HG02759 (cell line): ENCODE results near the gene ERC2.

Experiments used
- ATAC-seq: cut with Tn5 transposase; IDR thresholded peaks from one replicate; pipeline ENCODE4 v1.9.1; 2021; ENCODE audit warnings: mild to moderate bottlenecking, moderate library complexity; ENCODE audit not compliant: unreplicated experiment

Gene ERC2

DNA sequence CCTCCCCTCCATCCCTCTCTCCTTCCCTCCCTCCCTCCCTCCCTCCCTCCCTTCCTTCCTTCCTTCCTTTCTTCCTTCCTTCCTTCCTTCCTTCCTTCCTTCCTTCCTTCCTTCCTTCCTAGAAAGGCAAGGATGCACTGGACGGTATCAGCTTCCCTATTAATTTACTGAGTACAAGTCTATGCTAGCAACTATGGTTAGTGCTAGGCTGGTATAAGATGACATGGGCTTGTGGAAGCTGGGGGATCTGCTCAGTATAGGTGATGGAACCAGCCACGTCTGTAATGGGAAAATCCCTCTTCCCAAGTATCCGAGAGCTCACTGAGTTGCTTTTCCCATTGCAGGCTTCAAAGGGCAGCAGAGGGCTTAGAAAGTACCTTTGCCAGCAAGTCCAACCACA, 884.8 kb downstream of the ERC2 start:
- no peak for ATAC-seq

DNA sequence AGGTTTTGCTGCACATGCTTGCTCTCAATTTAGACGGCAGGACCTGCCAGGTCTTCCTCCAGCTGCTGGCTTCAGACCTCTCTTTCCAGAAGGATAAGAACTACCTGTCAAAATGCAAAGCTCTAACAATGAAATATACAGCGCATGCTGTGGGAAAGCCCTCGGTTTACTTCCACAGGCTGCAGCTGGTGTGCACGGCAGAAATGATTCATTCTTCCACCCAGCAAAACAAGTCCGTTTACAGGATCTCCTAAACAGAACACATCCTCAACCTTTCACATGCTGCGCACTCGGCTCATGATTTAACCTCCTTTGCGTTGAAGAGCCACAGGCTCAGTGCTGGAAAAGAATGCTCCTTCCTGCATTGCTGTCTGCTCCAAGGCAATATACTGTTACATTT, 888.8 kb downstream of the ERC2 start:
- no peak for ATAC-seq

DNA sequence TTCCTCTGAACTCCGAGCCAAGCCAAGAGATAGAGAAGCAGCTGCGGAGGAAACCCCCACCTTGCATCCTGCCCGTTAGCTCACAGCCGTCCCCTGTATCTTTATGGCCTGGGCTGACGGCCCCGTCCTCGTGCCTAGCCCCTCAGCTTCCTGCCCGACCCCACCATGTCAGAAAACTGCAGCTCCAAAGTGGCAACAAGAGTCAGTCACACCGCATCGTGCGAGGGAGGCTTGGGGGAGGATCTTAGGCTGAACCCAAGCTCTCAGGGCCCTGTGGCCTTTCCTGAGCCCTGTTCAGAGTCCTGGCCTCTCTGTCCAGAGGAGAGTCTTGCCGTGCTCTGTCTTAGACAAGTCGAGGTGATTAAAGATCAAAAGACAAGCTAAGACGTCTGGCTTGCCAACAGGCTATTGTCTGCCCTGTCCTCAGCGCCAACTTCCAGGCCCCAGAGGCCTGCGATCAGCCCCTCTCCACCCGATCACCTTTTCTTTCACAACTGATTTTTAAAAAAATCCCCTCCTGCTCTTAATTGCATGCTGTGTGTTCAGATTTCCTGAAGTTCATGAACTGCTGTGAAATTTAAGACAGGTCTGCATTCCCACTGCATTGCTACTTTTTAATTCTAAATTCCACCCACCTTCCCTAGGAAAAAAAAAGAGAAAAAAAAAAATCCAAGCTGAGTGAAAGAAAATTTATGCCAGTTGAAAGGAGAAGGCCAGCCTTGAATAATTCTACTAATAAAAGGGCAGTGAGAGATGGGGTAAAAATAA, 891.5 kb downstream of the ERC2 start:
- no peak for ATAC-seq

DNA sequence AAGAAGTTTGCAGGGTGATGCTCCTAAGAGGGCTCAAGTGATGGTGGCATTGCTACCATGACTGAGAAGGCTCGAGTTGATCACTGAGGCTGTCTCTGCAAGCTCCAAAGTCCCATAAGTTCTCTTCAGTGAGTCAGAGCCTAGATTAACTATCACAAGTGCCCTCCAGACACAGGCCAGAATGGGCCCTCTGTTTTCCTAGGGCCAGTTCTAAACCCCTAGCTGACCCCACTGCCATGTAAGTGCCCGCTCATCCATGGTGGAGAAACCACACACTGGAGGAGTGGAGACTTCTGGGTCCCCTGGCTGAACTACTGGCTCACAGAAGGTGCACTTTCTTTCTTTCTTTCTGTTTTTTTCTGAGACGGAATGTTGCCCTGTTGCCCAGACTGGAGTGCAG, 893.6 kb downstream of the ERC2 start:
- ATAC-seq: no peak

DNA sequence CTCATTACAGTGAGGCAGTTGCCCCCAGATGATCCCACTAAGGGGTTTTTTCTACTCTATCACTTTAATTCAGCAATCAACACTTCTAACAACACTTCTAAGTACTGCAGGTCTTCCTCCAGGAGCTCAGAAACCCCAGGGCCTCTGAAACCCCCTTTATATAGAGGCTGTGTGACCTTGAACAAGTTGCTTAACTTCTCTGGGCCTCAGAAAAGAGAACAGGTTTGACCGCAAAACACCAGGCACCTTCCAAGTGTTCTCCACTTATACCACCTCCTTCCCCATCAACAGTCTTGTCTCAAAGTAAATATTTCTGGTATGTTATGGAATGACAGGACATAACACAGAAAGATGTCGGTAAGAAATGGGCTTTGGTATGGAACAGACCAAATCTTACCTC, 895.5 kb downstream of the ERC2 start:
- no peak for ATAC-seq

DNA sequence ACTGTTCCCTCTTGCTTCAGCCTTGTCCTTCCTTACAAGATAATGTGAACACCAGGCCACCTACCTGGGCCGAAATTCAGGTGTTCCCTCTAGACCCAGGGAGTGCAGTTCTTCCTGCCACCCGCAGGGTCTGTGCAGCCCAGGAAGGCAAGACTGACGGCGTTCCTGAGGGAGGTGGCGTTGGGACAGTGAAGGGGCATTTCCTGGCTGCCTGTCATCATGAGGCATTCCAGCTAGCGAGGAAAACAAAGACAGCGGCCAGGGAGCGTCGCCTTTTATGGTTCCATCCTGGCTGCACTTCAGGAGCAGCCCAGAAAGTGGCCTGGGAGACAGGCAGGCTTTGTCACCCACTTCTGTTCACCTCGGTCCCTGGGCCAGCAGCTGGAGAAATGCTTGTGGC, 896.4 kb downstream of the ERC2 start:
- ATAC-seq: no peak

DNA sequence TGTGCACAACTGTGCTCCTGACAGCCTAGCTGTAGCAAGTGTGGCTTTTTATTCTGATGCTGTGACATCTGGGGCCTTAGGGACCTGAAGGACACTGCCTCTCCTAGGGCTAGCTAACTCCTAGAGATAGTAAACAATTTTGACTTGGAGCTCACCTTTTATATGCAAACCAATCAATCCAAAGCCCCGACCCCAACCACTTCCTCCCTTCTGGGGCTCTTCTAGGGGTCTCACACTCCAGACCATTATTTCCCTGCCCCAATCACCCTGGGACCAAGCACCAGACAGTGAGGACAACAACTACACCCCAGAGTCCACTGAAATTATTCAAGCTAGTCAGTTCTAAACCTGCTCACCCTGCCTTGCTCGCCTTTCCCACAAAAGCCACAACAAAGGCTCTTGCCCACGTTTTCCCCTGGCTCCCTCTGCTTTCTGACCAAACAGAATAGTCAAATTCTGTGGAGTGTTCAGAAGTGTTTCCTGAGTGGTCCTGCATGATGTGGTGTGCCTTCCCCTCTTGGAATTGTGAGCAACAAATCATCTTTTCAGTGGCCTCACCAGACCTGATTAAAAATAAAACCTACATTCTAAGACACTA, 897.0 kb downstream of the ERC2 start:
- no peak for ATAC-seq

DNA sequence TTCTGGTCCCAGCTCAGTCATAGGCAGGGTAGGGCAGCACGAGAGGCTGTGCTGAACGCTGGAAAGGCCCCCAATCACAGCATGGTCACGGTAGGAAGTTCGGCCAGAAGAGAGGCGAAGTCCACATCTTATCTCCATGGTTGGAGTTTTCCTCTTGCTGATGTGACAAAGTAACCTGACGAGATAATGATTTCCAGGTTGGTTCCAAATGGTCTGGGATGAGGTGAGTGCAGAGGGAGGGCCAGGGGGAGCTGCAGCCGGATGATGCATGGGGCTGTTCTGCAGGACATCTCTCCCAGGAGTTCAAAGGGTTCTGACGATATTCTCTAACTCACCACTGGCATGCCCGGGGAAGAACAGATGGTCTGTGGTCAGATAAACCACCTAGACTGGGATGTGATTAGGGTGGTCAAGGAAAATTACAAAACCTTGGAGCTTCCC, 898.0 kb downstream of the ERC2 start:
- ATAC-seq: no peak

DNA sequence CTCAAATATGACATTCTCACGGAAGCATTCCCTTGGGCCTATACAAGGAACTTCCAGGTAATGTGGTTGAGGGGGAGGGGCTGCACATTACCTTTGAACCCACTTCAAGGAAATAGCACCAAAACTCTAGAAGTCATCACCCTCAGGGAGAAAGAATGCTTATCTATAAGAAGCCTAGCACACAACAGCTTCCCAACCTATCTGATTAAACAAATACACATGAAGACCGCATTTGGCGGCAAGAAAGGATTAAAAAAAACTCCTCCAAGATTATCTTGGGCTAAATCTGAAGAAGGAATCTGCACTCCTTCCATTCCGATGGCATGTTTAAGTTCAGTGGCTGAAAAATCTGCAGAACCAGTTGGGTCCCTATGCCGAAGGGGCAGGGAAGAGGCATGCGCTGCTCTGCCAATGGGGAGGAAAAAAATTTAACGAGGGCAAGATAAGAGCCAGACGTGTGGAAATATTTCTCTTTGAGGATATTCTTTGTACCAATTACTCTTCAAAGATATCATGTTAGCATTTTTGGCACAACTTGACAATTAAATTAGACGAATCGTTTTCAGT, 899.2 kb downstream of the ERC2 start:
- no peak for ATAC-seq

DNA sequence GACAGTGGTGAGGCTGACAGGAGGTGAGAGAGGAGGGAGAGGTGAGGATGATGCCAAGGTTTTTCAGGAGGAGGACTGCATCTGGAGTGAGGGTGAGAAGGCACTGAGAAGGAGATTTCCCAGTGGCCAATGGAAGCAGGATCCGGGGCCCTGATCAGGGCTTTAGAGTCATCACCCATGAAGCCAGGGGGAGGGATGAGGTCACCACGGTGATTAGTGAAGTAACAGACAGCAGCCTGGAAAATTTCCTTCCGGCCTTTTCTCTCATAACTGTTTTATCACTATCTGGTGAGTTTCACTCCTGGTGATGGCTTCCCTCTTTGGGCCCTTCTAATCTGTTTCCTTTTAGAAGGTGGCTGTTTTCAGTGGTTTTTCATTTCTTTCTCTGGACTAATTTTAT, 900.7 kb downstream of the ERC2 start:
- ATAC-seq: no peak

DNA sequence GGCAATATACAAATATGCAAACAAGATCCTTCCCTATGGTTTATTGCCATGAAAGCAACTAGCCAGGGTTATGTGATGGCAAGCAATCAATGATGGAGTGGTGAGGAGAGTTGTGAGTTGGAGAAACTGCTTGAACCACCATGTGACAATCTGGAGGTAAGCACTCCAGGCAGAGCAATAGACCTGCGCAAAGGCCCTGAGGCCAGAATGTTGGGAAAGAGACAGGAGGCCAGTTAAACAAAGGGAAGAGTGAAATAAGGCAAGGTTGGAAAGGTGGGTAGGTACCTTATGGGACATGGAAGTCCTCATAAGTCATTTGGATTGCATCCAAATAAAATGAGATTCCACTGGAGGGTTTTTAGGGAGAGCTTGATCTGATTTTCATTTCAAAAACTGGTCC, 901.1 kb downstream of the ERC2 start:
- ATAC-seq: no peak

DNA sequence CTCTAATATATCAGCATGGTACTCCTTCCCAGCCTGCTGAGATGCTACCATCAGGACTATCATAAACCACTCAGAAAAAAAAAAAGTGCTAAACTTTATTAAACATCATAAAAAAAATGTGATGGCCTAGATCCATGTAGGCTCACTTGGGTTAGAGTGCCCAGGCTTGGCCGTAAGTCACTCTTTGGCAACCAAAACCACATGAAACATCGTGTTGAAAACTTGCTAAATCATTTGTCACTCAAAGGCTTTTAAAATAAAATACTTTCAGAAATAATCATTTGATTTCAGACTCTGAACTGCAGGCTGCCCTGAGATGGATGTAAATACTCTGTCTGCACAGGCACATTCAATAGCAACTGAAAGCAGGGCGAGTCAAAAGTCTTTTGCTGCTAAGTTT, 902.7 kb downstream of the ERC2 start:
- ATAC-seq: no peak

DNA sequence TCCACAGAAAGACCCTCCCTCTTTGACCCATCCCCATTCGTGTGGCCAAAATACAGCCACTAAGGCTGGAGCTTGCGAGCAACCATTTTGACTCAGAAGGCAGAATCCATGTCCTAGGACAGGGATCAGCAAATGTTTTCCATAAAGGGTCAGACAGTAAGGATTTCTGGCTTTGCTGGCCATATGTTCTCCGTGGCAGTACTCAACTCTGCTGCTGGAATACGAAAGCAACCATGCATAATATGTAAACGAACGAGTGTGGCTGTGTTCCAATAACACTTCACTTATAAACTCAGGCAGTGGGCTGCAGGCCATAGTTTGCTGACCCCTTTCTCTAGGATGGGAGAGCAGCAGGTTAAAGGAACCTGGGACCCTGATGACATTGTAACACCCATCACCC, 903.5 kb downstream of the ERC2 start:
- ATAC-seq: no peak

DNA sequence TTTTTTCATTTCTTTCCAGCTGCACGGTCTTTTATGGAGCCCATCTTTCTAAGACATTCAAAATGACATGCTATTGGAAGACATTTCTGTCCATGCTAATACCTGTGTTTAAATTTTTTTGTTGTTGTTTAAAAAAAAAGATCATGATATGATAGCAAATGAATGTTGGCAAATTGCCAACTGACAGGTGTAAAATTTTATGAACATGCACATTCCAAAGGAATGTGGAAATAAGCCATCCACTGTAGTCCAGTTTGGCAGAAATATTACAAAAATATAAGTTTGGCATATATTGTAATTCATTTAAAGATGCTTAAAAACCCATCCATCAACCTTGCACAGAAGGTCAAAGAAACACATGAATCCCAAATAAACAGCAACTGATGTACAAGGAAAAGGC, 905.6 kb downstream of the ERC2 start:
- no peak for ATAC-seq

DNA sequence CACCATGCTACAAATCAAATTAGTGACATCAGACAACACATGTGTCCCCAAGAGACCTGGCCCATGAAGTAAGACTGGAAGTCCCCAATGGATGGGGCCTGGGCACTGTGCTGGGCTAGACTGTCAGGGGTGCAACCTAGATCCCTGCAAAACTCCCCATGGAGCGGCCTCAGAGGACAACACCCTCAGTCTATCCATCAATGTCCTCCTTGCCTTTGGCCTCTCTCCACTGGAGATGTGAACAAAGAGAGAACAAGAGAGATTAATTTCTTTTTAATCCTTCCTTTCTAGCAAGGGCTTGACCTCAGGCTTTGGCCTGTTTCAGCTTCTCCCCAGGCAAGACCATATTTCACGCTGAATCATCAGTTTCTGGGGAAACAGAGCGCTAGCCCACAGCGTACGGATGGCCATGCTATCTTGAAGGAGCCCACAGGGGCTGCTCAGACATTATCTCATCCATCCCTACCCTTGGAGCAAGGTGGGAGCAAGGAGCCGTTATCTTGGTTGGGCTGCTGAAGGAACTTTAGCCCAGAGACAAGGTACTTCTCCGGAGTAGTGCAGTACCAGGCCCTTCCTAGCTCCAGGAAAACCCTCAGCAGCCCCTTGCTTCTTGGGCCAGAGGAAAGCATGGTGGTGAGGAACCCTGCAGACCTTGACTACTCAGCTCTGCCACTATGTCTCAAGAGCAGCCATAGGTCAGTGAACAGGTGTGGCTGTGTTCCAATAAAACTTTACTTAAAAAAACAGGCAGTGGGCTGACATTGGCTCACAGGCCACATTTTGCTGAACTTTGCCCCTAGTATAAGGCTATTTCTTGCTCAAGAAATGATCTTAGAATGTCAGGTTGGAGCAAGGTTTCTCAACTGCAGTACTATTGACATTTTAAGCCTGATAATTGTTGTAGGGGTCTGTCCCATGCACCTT, 908.5 kb downstream of the ERC2 start:
- no peak for ATAC-seq

DNA sequence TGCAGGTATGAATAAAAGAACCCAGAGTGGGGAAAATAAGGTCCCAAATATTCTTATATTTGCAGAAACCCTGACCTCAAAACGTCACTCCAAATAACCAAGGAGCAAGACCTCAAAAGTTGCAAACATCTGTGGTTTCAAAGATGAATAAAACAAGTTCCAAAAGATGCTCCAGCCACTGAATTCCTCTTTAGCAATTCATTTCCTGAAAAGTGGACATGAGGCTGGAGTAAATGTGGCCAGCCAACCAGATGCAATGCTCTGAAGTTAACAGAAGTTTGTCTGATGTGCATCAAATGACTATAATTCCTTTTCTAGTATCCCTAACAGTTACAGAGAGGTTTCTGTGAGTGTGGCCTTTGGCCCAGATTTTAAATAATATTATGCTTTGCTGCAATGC, 910.0 kb downstream of the ERC2 start:
- no peak for ATAC-seq

DNA sequence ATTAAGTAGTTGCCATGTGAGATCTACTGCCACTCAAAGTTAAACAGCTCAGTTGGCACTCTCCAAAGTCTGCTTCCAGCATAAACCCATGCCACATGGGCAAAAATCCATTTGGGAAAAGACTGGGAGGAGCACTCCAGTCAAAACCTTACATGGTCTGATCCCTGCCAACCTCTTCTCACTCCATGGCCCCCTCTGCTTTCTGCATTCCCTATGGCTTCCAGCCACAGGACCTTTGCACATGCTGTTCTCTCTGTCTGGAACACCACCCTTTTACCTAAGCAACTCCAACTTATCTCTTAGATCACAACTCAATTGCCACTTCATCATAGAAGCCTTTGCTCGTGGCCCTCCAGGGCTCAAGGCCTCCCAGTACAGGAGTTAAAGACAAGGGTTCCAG, 910.7 kb downstream of the ERC2 start:
- no peak for ATAC-seq

DNA sequence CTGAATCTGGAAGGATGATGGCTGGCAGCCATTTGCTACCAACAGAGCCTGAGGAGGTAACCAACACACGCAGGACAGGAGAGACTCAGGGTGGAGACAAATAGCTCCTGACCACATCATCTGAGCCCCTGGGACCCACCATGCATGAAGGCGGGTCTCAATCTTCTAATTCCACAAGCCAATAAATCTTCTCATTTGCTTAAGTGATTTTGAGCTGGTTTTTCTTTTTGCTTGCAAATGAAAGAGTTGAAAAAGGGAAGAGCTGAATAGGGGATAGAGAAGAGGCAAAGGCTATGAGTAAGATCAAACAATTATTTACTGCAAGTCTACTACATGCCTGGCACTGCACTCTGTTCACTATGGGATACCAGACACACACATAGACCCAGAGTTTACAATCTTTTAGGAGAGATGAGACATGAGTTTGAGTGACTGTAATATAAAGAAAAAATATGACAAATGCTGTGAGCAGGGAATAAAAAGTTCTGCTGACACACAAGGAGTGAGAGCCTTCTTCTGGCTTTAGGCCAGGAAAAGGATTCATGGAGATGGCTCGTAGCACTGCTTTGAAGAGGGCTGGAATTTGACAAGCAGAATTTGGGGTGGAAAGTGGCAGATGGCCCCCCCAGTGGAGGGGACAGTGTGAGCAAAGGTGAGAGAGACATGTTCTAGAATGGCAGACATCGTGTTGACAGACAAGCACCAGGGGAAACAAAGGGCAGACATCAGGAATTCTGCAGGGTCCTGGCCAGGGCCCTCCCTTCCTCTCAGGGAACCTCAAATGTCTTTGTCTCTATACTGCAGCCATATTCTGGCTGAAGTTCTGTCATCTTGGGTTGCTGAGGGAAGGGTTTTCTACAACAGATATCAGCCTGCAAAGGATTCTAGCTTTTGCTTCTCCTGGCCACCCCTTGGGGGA, 911.4 kb downstream of the ERC2 start:
- no peak for ATAC-seq

DNA sequence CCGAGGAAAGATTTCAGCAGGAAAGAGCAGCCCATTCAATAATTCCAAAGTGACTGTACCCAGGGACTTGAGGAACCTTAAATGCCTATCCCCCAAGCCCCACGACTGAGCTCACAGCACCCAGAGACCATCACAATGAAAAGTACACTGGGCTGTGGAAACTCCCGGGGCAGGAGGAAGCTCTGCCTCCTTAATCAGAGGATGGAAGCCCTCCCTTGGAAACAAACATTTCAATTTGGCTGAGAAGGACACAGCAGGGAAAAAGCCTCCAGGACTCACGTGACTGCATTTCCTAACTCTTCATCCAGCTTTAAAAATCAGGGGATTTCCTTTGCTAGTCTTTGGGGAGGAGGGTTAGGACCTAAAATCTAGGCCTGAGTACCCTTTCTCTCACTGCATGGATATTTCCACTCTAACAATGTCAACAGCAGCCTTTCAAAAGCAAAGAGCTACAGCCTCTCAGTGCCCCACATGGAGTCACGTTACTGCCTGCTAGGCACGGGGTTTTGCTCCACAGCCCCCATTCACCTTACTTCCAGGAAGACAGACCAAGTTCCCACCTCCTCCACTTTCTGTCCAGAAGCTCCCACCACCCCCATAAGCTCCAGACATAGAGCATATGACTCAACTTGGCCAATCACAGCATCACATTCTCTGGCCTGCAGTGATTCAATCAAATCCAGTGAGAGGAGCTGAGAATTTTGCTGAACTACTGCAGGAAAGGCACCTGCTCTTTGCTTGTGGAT, 912.2 kb downstream of the ERC2 start:
- no peak for ATAC-seq
